Stimulated activated CD8-positive, alpha-beta memory T cell treated with anti-CD3 and anti-CD28 coated beads, Interleukin-4, amount 100 ng/mL, for 24 hours (primary cell): Measurements from ENCODE around the gene ABCA13.
"Not testable (repeated sequence)": the region's sequence is repeated elsewhere in the genome, so short reads cannot be mapped to it uniquely, and the experiment has no call there.

Source experiments
- DNase-seq: peaks from one replicate; pipeline ENCODE4 v3.0.0-alpha.2; 2020; ENCODE audit warnings: low read depth

ABCA13 gene

DNA sequence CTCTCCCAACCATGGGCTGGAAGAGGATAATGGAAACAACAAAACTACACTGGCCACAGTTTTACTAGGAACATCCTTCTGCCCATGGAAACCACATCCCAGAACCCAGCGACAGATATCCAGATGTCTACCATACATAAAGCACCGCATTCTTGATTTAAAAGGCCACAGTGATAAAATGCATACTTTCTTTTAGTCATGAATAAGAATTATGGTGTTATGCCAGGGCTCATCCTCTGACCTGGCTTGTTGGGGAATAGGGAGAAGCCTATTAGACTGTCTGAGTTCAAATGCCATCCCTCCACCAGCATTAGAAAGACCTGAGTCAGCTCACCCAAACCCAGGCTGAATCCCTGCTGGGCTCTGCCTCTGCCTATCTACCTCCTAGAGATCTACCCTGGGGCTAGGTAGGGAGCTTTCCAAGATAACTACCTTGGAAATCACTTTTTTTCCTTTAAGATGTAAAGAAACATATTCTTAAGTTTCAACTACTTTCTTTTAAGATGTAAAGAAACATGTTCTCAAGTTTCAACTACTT is 5.2 kb downstream of the ABCA13 start:
- no peak for DNase-seq

DNA sequence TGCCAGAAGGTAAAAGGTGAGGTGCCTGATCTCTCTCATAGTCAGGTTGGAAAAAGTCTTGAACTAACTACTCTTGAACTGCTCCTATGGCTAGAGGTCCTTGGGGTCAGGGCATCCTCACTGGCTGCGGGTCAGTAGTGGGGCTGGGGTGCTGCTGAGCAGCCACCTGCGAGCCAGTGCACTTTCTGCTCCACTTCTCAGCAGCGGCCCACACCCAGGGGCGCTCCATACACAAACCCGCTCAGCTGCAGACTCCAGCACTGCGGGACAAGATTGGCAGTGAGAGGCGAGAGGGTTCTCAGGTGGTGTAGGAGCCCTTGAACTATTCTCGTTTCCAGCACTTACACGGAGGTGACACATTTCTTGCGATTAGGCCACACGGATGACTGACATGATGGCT is 6.0 kb downstream of the ABCA13 start:
- no peak for DNase-seq

DNA sequence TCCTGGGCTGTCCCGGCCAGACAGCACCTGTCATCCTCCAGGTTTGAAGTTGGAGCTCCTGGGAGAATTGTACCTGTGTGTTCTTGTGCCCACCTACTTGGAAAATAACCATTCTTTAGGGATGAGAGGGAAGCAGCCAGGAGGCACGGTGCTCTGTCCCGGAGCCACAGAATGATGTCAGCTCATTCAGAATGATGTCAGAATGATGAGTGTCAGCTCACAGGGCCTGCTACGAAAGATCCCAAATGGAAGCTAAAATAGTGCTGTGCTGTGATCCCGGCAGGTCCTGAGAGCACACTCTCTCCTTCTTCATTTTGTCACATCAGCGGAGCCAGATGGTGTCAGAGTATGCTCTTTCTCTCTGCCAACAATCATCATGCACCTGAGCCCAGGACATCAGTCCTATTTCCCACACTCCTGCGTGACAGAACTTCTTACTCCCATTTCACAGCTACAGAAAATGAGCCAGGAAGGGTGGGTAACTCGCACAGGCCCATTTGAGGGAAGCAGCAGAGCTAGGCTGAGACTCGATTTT is 8.3 kb downstream of the ABCA13 start:
- DNase-seq, result no peak

DNA sequence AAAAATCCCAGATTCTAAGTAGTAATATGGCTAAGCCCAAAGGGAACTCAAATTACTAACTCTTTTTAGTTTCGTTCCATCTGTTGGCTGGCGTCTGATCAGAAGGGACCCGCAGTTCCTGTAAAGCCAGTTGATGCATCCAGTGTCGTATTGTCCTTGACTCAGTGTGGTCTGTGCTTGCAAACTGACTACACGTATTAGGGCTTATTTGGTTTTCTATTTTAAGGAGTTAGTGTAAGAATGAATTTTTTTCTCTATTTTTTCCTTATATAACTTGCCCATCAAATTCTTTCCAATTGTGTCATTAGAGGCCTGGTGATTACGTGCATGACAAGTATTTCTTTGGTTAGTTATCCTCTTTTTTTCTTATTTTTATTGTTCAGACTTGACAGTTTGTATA is 9.7 kb downstream of the ABCA13 start:
- no peak for DNase-seq

DNA sequence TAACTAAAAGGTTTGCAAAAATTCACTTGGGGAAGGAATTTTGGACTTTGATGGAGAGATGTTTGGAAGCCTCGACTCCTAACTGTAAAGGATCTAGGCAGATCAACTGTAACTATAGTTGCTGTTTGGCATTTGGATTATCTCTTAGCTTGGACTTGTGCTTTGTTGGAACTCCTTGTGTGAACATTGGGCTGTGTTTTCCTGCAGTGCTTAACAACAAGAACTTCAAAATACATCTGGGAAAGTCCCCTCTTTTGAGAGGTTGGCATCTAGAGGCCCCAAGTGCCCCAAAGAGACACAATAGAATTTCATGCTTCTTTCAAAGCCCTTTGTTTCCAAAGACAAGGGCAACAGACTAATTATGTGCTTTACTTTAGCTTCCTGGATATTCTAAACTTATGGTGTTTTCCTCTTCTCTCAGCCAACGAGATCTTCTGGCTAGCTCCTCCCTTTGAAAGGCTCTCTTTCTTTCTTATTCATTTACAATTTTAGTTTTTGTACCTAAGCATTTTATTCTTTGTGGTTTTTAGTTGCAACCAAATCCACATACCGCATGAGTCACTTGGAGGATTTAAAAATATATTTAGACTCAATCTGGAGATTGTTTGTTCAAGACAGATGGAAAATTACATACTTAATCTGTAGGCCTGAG is 11.6 kb downstream of the ABCA13 start:
- DNase-seq, result no peak

DNA sequence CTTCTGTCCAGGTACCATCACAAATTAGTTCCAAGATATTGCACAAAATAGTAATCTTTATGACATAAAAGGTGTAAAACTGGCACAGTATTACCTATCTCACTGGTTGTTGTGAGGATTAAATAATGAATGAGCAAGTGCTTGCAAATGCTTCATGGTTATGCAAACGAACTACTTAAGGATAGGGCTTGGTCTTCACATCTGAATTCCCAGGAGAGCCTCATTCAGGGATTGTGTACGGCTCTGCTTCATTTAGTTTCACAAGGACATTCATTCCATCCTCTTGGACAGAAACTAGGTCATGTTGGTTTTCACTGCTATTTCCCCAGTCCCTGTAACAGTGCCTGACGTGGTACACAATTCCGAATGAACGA is 12.1 kb downstream of the ABCA13 start:
- no peak for DNase-seq

DNA sequence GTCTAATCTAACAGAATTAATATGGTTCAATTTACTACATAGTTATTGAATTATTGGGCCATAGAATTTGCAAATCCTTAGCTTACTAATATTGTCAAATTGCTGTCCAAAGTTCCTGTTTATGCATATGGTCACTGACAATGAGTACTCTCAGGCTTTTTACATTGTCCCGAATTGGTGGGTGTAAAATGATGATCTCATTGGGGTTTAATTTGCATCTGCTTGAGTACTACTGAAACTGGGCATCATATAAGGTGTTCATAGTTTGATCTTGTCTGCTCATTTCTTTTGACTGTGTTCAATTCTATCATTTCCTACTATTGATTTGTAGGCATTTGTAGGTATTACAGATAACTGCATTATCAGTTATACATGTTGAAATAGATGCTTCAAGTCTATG is 12.7 kb downstream of the ABCA13 start:
- no peak for DNase-seq

DNA sequence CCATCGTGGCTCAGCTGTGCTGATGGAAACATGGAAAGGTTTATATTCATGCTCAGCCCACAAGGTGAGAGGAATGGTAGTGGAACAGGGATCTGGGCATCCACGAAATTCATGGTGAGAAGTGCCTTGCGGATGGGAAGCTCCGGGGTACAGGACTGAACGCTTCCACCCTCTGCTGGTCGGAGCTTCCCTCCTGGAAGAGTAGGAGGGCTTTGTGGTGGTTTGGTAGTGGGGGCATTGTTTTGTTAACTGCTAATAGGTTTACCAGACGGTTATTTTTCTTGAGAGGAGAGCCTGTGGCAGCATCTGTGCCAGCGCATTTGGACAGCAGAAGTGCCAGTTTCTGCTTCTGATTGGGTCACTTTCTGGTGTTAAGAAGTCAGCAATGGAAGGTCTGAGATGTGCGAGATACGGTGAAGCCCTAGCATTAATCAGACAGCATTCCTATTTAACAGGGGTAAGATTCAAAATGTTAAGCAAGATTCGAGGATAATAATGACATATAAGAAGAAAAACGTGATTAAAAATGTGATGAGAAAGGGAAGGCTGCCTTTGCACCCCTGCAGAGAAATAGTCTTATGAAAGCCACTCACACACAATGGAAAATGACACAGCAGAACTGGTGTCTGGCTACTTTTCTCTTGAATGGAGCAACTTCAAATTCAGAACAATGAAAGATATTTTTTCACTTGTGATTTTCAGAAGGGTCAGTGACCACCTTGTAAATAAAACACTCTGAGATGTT is 17.7 kb downstream of the ABCA13 start:
- no peak for DNase-seq

DNA sequence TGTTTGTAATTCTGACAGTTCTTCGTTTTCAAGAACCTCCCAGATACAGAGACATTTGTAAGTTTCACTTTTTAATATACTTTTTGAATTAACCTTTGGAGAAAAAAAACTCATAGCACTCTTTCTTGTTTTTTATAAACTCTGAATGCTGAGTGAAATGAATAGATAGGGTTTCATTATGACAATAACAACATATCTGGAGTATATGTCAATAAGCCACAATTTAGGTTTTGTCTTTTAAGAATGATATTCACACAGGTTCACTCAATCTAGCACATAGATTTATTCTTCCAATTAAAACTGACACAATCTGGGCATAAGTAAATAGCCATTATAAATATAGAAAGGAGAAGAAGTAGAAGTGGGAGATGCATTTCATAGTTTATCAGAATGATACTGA is 21.7 kb downstream of the ABCA13 start:
- no peak for DNase-seq

DNA sequence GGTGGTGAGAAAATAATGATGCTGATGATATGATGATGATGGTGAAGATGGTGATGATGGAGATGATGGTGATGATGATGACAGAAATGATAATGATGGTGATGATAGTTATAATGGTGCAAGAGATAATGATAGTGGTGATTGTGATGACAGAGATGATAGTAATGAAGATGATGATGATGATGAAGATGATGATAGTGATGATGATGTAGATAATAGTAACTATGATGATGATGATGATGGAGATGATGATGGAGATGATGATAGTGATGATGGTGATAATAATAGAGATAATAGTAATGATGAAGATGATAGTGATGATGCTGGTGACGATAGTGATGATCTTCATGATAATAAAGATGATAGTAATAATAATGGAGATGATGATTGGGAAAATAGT is 22.2 kb downstream of the ABCA13 start:
- DNase-seq, result no peak

DNA sequence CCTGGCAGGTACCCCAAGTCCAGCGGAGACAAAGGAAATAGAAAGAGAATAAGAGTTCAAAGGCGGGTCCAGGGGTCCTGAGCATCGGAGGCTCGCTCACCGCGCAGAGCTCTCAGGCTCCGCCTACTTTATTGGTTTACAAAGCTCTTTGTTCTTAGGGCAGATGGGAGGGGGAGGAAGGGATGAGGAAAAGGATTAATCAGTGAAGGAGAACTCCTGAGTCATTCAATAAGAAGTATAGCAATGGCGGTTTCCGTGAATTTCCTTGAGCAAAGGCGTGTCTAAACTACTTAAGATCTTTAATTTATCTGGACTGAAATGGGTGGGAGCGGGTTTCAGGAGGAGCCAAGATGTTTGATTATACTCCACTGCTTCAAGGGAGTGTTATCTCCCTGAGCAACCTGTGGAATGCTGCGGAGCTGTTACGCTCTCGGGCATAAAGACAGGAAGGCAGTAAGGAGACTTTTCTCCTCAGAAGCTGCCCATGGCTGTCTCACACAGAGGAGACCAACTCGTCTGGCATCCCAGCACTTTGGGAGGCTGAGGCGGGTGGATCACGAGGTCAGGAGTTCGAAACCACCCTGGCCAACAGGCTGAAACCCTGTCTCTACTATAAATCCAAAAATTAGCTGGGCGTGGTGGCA is 29.8 kb downstream of the ABCA13 start:
- not testable (repeated sequence) for DNase-seq

DNA sequence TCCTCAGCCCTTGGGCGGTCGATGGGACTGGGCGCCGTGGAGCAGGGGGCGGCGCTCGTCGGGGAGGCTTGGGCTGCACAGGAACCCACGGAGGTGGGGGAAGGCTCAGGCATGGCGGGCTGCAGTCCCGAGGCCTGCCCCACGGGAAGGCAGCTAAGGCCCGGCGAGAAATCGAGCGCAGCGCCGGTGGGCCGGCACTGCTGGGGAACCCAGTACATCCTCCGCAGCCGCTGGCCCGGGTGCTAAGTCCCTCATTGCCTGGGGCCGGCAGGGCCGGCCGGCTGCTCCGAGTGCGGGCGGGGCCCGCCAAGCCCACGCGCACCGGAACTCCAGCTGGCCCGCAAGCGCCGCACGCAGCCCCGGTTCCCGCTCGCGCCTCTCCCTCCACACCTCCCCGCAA is 31.7 kb downstream of the ABCA13 start:
- DNase-seq, result not testable (repeated sequence)

DNA sequence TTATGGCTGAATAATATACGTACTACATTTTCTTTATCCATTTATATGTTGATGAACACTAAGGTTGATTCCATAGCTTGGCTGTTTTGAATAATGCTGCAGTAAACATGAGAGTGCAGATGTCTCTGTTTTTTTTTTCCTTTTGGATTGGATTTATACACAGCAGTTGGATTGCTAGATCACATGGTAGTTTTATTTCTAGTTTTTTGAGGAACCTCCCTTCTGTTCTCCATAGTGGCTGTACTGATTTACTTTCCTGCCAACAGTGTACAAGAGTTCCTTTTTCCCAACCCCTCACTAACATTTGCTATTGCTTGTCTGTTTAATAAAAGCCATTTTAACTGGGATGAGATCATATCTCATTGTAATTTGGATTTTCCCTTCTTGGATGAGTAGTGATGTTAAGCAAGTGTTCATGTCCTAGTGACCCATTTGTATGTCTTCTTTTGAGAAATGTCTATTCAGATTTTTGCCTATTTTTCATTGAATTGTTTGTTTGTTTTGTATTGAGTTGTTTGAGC is 36.0 kb downstream of the ABCA13 start:
- DNase-seq, result no peak

DNA sequence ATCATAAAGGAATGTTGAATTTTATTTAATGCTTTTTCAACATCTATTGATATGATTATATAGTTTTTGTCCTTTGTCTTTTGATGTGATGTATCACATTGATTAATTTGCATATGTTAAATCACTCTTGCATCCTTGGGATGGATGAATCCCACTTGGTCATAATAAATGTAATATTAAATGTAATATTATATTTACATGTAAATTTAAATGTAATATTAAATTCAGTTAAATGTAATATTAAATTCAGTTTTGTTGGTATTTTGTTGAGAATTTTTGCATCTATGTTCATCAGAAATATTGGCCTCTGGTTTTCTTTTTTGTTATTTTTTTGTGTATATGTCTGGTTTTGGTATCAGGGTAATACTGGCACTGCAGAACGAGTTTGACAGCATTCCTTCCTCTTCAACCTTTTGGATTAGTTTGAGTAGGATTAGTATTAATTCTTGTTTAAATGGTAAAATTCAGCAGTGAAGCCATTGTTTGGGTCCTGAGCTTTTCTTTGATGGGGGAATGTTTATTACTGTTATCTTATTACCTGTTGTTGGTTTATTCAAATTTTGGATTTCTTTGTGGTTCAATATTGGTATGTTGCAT is 37.8 kb downstream of the ABCA13 start:
- no peak for DNase-seq

DNA sequence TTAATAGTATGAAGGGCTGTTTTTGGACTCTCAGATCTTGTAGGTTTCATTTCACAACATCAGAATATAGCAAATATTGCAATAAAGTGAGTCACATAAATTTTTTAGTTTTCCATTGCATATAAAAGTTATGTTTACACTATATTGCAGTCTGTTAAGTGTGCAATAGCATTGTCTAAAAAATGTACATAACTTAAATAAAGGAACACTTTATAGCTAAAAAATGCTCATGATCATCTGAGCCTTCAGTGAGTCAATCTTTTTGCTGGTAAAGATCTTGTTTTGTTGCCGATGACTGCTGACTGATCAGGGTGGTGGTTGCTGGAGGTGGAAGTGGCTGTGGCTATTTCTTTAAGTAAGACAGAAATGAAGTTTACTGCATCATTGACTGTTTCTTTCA is 42.0 kb downstream of the ABCA13 start:
- no peak for DNase-seq

DNA sequence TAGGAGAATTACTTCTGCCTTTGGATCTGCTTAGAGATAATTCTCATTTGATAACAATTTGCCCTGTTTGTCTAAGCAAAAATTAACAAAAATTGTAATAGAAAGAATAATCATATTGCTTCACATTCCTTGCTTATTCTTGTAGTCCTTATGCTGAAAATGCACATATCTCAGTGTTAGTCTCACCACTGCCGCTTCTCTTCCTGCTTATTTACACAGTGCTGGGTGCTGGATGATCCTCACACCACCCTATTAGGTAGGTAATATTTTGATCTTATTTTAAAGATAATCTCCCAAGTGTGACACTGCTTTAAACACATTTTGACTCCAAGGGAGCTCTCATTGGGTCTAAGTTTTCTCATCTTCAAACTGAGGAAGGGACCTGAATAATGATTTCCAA is 46.0 kb downstream of the ABCA13 start:
- DNase-seq, result no peak

DNA sequence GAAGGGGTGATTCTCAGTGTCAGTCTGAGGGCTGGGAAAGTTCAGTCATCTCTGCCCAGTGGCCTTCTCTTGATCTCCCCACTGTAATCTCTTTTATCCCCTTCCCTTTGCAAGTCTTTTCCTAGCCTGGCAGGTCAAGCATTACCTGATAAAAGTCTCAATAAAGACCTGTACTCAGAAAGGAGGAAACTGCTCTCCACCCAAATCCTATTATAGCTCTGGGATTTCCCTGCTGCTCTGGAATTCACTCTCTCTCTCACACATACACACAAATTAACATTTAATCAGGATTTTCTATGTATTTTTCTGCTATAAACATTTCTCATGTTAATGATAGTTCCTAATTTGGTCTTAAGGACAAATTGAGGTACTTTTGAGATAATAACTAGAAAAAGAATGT is 46.5 kb downstream of the ABCA13 start:
- DNase-seq, result no peak

DNA sequence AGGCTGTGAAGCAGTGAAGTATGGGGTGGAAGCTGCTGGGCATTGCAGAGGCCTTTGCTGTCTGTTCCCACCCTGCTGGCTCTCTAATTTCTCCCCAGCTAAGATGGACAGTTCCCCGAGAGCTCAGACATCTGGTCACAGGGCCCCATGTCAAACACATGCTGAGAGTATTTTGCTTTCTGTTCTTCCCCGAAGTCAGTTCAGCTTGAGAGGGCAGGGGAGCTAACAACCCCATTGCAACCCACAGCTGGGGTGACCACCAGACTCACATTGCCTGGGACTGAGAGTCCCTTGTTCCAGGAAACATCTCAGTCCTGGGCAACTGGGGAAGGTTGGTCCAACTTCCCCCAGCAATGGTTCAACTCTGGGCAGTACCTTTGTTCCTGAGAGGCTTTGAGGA is 52.8 kb downstream of the ABCA13 start:
- no peak for DNase-seq

DNA sequence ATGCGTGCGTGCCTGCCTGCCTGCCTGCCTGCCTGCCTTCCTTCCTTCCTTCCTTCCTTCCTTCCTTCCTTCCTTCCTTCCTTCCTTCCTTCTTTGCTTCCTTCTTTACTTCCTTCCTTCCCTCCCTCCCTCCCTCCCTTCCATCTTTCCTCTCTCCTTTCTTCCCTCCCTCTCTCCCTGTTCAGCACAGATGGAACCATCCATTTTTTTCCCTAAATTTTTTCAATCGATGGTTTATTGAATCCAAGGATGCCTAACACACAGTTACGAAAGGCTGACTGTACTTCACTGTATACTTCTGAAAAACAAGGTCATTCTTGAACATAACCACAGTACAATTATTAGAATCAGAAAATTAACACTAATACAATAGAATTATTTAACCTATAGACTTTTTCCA is 53.8 kb downstream of the ABCA13 start:
- DNase-seq, result no peak

DNA sequence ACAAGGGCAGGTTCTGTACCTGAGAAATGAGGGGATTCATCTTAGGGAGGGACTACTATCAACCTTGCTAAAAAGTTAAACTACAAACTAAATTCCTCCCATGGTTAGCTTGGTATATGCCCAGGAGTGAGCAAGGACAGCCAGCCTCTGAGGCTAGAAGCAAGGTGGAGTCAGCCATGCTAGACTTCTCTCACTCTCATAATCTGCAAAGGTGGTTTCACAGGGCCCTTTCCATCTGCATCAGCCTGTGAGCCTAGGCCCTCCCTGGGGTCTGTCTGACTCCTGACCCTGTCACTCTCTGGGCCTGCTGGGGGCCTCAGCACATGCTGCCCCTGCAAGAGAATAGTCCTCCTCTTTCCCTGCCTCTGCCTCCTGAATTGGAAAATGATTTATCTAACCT is 66.1 kb downstream of the ABCA13 start:
- no peak for DNase-seq

DNA sequence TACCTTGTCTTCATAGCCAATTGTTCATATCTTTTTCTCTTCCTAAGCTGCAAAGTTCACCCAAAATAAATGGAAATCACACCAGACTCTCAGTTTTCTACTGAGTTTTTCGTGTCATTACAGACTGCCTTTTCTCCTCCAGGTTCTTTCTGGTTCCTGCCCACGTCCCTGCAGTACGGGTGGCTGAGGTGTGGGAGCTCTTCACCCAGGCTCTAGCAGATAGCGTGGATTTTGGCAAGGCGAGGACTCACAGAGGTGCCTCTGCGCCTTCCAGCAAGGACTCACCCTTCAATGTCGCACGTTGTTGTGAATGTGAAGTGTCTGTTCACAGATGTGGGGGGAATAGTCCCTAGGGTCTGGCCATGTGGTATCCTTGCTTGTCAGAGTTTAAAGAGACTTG is 71.6 kb downstream of the ABCA13 start:
- no peak for DNase-seq

DNA sequence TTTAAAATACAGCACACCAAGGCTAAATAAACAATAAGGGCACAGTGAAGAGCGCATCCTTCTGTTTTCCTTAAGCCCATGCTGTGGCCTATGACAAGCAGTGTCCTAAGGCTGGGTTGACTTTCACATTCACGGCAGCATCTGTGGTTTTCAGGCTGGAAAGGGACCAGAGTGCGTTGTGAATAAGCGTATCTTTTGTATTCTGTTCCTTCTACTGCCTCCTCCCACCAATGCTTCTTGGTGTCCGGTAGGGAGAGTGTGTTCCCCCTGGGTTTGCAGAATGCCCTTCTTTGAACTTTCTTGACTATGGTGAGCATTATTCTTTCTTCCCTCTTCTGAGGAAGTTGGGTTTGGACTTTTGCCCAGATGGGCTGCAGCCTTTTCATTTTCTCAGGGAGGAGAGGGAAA is 73.6 kb downstream of the ABCA13 start:
- no peak for DNase-seq
